GM18508 (cell line): ENCODE data around the gene MSH5.

Source experiments
- ATAC-seq: cut with Tn5 transposase; IDR thresholded peaks from one replicate; pipeline ENCODE4 v1.9.1; 2021; ENCODE audit warnings: moderate number of reproducible peaks; ENCODE audit not compliant: insufficient read depth, unreplicated experiment

The MSH5 gene

GRCh38 chr6:31728767-31729514 is 10.9 kb upstream of the MSH5 start, which contains the start of gene DDAH2:
TSS of gene DDAH2 (minus strand) at chr6:31729299. CDS start at chr6:31729161, 138 bp downstream.
- no peak for ATAC-seq

- ATAC-seq: no peak
These were observed 10.3 kb upstream of the MSH5 start for GRCh38 chr6:31729515-31729978.

- ATAC-seq: no peak
These were observed 9.7 kb upstream of the MSH5 start for GRCh38 chr6:31729979-31730630.

- no peak for ATAC-seq
These were observed 9.1 kb upstream of the MSH5 start for GRCh38 chr6:31730631-31731086.

GRCh38 chr6:31732029-31732428 is 7.8 kb upstream of the MSH5 start:
- no peak for ATAC-seq

GRCh38 chr6:31733734-31734133 is 6.1 kb upstream of the MSH5 start:
- ATAC-seq: no peak

- ATAC-seq: no peak
These were observed 5.5 kb upstream of the MSH5 start for GRCh38 chr6:31734247-31734820.

GRCh38 chr6:31734821-31735406 is 4.9 kb upstream of the MSH5 start:
- no peak for ATAC-seq

- no peak for ATAC-seq
These were observed 3.6 kb upstream of the MSH5 start, which contains the start of gene CLIC1 for GRCh38 chr6:31736021-31736767. TSS of gene CLIC1 (minus strand) at chr6:31736530. CDS start at chr6:31736300, 230 bp downstream.

- no peak for ATAC-seq
These were observed 3.0 kb upstream of the MSH5 start for GRCh38 chr6:31736768-31737314.

- no peak for ATAC-seq
These were observed 2.4 kb upstream of the MSH5 start for GRCh38 chr6:31737315-31737990.

GRCh38 chr6:31737991-31738979 is 1.5 kb upstream of the MSH5 start:
- ATAC-seq: no peak

- ATAC-seq: no peak
These were observed 805 bp downstream of the MSH5 start for GRCh38 chr6:31740397-31741223.

- ATAC-seq: no peak
These were observed 2.0 kb downstream of the MSH5 start for GRCh38 chr6:31741815-31742214.

GRCh38 chr6:31742894-31743293 is 3.1 kb downstream of the MSH5 start:
- no peak for ATAC-seq

- ATAC-seq: no peak
These were observed 4.6 kb downstream of the MSH5 start for GRCh38 chr6:31744422-31744821.

GRCh38 chr6:31749301-31750036 is 9.7 kb downstream of the MSH5 start:
- no peak for ATAC-seq
